Hematopoietic multipotent progenitor cell treated with erythropoietin and hydrocortisone succinate and interleukin-3 and kit ligand, for 15 days (in vitro differentiated cells): ENCODE measurements around the gene ZNF800.
"Not testable (repeated sequence)": the region's sequence is repeated elsewhere in the genome, so short reads cannot be mapped to it uniquely, and the experiment has no call there.

Experiments
- DNase-seq: peaks from one replicate; pipeline ENCODE4 v3.0.0-alpha.2; 2015; ENCODE audit warnings: low spot score

Gene ZNF800

GRCh38 chr7:127392566-127393367 is at the start of gene ZNF800:
TSS of gene ZNF800 (minus strand) at chr7:127392708. CDS start at chr7:127391557, 1,151 bp downstream.
- DNase-seq, result peak; percentile 76

DNA sequence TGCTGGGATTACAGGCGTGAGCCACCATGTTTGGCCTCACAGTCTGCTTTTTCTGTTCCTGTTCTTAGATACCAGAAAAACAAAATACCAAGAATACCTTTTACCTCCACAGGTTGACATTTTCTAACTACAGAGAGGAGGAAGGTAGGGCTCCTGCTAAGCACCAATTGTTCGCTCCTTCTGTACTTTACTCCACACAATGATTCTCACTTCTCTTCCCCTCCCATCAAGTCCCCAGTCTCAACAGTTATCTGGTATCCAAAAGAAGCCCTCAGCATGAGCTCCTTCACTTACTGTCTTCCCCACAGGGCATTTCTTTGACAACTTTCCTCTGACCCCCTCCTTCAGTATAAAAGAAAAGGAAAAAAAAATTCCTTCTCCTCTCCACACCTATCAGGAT is 47.7 kb upstream of the ZNF800 start:
- DNase-seq, result no peak

GRCh38 chr7:127438836-127439235 is 46.3 kb upstream of the ZNF800 start:
- no peak for DNase-seq

GRCh38 chr7:127437837-127438236 is 45.3 kb upstream of the ZNF800 start:
- DNase-seq, result no peak

GRCh38 chr7:127437241-127437640 is 44.7 kb upstream of the ZNF800 start:
- DNase-seq, result no peak

DNA sequence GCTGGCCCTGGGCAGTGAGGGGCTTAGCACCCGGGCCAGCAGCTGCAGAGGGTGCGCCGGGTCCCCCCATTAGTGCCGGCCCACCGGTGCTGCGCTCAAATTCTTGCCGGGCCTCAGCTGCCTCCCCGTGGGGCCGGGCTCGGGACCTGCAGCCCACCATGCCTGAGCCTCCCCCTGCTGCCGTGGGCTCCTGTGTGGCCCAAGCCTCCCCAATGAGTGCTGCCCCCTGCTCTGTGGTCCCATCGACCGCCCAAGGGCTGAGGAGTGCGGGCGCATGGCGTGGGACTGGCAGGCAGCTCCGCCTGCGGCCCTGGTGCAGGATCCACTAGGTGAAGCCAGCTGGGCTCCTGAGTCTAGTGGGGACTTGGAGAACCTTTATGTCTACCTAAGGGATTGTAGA is 36.8 kb upstream of the ZNF800 start:
- not testable (repeated sequence) for DNase-seq

DNA sequence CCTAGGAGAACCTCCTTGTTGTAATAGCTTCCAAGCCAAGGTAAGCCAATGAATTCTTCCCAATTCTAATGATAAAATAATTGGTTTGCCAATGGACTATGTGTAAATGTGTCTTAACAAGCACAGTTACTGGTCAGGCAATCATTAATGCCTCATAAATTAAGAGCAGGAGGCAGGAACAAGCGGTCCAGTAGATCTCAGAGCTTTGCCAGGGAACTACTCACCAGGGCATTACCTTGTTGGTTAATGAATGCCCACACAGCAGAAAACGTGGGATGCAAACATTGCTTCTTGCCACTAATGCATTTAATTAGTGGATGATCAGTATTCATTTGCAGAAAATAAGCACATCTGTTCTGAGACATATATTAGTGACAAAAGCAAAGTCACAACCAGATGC is 26.7 kb upstream of the ZNF800 start:
- DNase-seq, result no peak

DNA sequence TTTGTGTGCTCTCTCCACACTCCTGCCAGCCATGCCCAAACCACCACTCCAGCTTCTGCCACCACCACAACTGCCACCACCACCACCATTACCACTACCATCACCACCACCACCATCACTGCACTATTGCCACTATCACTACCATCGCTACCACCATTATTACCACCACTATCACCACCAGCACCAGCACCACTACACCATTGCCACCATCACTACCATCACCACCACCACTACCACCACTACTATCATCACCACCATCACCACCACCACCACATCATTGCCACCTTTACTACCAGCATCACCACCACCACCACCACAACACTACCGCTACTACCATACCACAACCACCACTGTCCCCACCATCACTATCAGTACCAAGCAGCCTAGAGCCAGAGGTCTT is 26.0 kb upstream of the ZNF800 start:
- DNase-seq, result no peak

- no peak for DNase-seq
Observed at GRCh38 chr7:127417346-127417745, 24.8 kb upstream of the ZNF800 start.

DNA sequence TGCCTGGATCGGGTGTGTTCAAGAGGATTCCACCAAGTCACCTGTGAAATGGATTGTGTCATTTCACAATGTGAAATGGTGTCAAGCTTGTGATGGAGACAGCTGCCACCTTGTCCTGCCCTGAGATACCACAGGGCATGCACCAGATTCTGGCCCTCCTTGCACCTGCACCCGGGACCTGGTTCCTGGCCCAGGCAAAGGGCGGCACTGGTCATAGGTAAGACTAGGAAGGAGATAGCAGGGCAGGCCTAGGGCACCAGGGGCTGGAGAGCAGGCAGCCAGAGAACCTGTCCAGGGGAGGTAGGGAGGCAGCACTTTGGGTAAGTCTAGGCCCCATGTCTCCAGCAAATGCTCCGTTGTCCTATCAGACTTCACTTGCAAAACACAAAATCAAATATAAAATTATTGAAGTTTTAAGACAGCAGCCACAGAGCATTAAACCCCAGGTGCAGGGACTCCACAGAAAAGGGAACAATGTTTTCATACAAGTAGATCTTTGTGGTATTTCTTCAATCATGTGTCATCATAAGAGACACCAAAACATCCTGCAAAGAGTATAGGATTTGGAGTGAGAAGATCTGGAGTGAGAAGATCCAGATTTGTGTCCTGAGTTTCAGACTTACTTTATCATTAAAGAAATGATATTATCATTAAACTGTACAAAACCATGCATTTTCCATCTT is 22.7 kb upstream of the ZNF800 start:
- no peak for DNase-seq

DNA sequence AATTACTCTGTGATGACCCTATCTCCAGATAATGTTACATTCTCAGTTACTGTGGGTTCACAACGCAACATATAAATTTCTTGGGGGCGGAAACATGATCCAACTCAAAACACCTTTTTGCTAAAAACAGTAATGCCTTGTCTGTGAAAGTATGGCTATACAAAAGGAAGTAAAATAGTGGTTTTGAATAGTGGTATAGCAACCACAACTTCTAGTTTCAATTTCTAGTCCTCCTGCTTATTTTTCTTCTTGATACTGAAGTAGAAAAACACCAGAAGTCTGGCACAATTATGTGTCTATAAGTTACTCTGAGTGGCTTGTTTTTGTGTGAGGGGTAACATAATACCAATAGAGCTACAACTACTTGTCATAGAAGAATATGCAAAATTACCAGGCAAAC is 21.5 kb upstream of the ZNF800 start:
- no peak for DNase-seq

- no peak for DNase-seq
Observed at GRCh38 chr7:127413326-127413725, 20.8 kb upstream of the ZNF800 start.

- no peak for DNase-seq
Observed at GRCh38 chr7:127411176-127411575, 18.7 kb upstream of the ZNF800 start.

DNA sequence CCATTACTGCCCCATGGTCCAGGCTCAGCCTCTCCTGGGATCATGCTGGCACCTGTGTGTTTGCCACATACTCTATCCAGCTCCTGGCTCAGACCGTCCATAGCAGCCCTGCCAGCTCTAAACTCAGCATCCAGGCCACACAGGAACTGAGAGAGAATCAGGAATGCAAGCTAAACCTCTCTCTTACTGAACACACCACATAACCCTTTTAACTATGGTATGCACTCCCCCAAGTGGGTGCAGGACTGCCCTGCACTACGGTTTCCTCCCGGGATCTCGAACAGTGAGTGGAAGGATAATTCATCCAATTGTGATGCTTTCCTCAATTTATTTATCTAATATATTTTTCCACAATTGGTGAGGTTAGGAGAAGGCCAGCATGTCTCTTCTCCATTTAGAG is 17.1 kb upstream of the ZNF800 start:
- no peak for DNase-seq

GRCh38 chr7:127404286-127405072 is 12.0 kb upstream of the ZNF800 start:
- DNase-seq, result no peak

DNA sequence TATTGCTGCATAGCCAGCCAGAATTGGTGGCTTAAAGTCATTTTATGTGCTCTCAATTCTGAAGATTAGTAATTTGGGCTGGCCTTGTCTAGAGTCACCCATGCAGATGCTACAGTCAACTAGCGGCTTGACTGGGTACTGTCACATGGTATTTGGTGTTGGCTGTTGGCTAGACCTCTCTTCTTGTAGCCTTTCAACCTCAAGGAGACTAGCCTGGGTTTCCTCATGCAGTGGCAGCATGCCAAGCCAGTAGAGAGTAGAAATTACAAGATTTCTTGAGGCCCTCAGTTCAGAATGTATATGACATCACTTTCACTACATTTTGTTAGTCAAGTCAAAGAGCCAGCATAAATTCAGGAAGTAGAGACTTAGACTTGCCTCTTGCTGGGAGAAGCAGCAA is 3.7 kb upstream of the ZNF800 start:
- DNase-seq, result peak; percentile 26

GRCh38 chr7:127395104-127395503 is 2.6 kb upstream of the ZNF800 start:
- DNase-seq, result not testable (repeated sequence)

GRCh38 chr7:127393368-127394058 is 1.0 kb upstream of the ZNF800 start:
- DNase-seq, result no peak

DNA sequence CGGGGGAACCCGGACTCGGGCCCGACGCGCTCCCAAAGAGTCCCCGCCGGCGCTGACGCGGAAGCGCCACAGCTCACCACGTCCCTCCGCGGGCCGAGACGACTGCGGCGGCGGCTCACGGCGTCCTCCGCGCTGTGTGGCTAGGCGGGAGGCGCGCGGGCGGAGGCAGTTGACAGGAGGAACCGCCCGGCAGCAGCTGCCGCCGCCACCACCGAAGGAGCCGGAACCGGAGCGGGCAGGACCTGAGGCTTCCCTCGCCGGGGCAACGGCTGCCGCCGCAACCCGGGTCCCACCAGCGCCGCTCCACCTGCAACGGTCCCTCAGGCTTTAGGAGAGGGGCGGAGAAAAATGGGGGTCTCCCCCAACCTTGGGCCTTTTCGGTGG is 334 bp downstream of the ZNF800 start:
- peak; percentile 75 for DNase-seq

DNA sequence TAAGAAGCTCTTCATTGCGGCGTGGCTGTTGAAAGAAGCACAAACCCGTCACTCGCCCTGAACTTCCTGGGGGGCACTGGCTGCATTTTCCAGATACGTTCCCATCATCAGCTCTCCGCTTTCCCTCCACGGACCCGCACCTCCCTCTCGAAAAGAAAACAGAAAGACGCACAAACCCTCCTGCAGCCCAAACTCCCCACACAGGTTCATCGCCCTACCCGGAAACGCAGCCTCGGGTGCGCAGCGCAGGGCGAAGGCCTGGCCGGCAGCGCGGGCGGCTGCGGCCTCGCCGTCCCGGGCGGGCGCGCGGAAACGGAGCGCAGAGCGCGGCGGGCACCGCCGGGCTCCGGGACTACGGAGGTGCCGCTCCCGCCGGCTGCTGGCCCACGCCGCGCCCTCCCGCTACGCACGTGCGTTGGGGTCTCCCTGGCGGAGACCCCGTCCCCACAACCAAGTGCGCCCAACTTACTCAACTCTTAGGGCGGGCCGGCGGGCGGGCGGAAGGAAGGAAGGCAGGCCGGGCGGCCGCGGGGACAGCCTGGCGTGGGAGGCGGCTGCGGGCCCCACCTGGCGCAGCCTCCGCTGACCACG is 822 bp downstream of the ZNF800 start:
- DNase-seq, result peak; percentile 52

GRCh38 chr7:127390817-127391590 is 1.5 kb downstream of the ZNF800 start:
- DNase-seq, result peak; percentile 22
